ENCODE measurements around the gene MAT2B. TPM values are rescaled to one million over a fixed set of nuclear protein-coding genes. Genes with fewer than 3 reads are reported as not detected.

MAT2B gene
- total and polyA plus RNA-seq, 9 of the 15 experiments (the other 6 are each of a cell fraction or from before 2014, with no cell fraction given): 32.0 to 57.7 (median 43.6) TPM

DNA sequence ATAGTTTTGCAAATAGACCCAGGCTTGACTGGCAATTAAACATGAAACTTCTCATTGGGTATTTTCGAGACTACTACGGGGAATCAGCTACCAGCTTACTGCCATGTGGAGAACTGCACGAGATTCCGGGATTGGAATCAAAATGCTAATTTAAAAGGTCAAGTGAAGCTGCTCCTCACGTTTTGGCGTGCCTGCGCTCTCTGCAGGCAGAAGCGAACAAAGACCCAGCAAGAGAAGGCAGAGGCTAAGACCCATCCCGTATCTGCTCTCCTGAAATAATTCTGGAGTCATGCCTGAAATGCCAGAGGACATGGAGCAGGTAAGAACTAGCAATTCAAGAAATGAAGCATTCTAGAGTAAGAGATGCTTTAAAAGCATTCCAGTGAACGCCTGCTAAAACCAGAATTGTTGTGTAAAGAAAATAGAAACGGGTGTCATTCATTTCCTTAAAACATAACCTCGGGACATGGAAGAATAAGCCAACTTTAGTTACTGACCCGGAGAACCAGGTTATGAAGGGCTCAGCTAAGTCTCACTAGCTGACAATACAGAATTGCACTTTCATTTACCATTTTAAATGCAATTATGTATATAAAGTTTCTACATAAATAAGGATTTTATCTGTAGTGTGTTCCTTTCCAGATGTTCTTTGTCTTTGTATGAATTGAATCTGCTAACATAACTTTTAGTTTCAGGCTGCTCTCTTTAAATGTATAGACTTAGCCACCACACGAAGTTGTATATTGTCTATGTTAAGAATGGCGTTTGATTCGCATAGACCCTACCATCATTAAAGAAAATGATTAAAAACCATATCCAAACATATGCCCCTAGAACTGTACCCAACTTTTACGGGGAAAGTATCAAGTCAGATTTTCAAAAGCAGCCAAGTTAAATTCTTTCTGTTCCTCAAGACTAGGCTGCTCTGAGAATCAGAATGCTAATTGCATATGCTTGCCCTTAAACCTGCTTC is 2.0 kb upstream of the MAT2B start (continued):
- TF ChIP-seq ETS2 (tag; IDR thresholded peaks at IDR 0.05; ENCODE audit: borderline replicate concordance, poor library complexity, severe bottlenecking) (no peak), ZNF584 (CRISPR knock-in tag; IDR thresholded peaks at IDR 0.05; ENCODE audit: low read depth) (no peak), ZKSCAN3 (CRISPR knock-in tag; IDR thresholded peaks at IDR 0.05) (no peak), ZEB2 (IDR thresholded peaks at IDR 0.05) (0 out of 2 replicates have a peak, but pooled peaks have one; percentile 43), HIVEP1 (CRISPR knock-in tag; IDR thresholded peaks at IDR 0.05) (no peak), KLF16 (IDR thresholded peaks at IDR 0.05) (0 out of 2 replicates have a peak, but pooled peaks have one; percentile 9), ZNF239 (CRISPR knock-in tag; IDR thresholded peaks at IDR 0.05) (no peak), HMGN3 (IDR thresholded peaks at IDR 0.05; ENCODE audit: borderline replicate concordance, extremely low read depth, insufficient read length, low read depth, low read length) (no peak), ZSCAN29 (IDR thresholded peaks at IDR 0.05) (no peak), NR2C1 (IDR thresholded peaks at IDR 0.05) (peak; percentile 46; the same call in 1 of the 2 replicates), NR2C1 (tag; IDR thresholded peaks at IDR 0.05) (peak; percentile 75), RBFOX2 (IDR thresholded peaks at IDR 0.05; ENCODE audit: low read depth, low read length) (peak; percentile 34), HLTF (IDR thresholded peaks at IDR 0.05) (no peak), ZNF76 (CRISPR knock-in tag; IDR thresholded peaks at IDR 0.05; ENCODE audit: borderline replicate concordance) (no peak), PML (IDR thresholded peaks at IDR 0.05; ENCODE audit: low read length) (peak; percentile 61; the same call in 1 of the 2 replicates), NEUROD1 (IDR thresholded peaks at IDR 0.05; ENCODE audit: borderline replicate concordance, low read depth, low read length, partially characterized antibody) (peak; percentile 47), SRSF3 (IDR thresholded peaks at IDR 0.05; ENCODE audit: insufficient read depth, low read length) (no peak), EP300 (IDR thresholded peaks at IDR 0.05; ENCODE audit: low read length) (no peak), NR4A1 (CRISPR knock-in tag; IDR thresholded peaks at IDR 0.05) (no peak), NR4A1 (tag; IDR thresholded peaks at IDR 0.05) (no peak), POLR2AphosphoS5 (IDR thresholded peaks at IDR 0.05; ENCODE audit: control insufficient read depth, insufficient read depth, low read depth, low read length) (peak; percentile 62; the same call in 1 of the 2 replicates), ZC3H11A (IDR thresholded peaks at IDR 0.05; ENCODE audit: low read depth, low read length) (no peak), TAF1 (IDR thresholded peaks at IDR 0.05; ENCODE audit: control insufficient read depth, extremely low read depth, insufficient read depth, low read length, severe bottlenecking) (peak; percentile 76)
- TF ChIP-seq, protein P1, sequence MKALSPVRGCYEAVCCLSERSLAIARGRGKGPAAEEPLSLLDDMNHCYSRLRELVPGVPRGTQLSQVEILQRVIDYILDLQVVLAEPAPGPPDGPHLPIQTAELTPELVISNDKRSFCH (CRISPR knock-in tag; IDR thresholded peaks at IDR 0.05): no peak
- TF ChIP-seq, protein P1 (tag; IDR thresholded peaks at IDR 0.05): peak; percentile 97

All from K562 (cell line).